Fibroblast of villous mesenchyme (primary cell): ENCODE measurements around the gene TPM2. TPM values are rescaled to one million over a fixed set of nuclear protein-coding genes. Genes with fewer than 3 reads are reported as not detected.

Experiments used
- DNase-seq: peaks from one replicate; pipeline ENCODE4 v3.0.0-alpha.2; 2010; ENCODE audit warnings: low read depth
- H3K4me3 ChIP-seq: 2 replicates; pipeline ENCODE4 v1.5.1; 2011; ENCODE audit warnings: low read depth, mild to moderate bottlenecking, low read length
- total RNA-seq: library from RNA; depleted of rRNA; stranded (reverse); fragments of >200 nt; gene quantifications from 2 replicates; pipeline ENCODE4 v1.2.3, GENCODE V29; 2012
- TF ChIP-seq, protein P1 (sequence below): IDR thresholded peaks from 2 replicates; pipeline ENCODE4 v1.5.1; 2012; ENCODE audit warnings: low read depth, mild to moderate bottlenecking, low read length; ENCODE audit not compliant: insufficient read depth

TPM2 gene
- total RNA-seq, 1 donor: 1,893 TPM

DNA sequence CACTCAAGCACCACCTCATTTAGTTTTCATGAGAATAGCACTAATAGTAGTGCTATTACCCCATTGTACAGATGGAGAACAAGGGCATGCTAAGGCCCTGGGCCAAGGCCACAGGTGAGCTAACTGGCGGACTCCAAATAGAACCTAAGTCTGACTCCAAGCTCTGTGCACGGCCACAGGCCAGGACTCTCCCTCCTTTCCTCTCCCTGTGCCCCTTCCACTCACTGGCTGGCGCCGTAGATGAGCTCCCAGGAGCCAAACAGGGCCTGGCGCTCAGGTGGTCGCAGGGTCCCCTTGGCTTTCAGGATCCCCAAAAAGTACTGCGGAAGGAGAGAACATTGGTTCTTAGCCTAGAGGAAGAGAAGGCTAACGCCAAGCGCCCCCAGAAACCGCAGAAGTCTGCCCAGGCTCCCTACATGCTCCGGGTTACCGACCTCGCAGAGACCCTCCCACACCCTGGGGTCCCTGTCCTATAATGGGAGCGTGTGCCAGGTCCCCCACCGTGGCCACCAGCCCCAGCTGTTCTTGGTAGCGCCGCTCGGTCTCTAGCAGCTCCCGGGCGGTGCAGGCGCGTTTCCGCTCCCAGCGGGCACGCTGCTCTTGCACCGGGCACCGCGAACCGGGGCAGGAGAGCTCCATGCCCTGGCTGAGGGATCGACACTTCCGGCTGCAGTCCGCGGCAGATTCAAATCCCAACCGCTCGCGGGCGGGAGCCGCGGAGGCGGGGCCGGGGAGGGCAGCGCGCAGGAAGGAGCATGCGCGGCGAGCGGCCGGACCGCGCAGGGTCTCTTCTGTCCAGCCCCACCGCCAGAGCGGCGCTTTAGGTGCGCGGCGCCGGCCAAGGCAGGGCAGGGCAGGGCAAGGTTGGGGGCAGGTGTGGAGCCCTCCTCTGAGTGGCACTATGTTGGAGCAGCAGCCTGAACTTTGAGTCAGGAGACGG is 24.9 kb downstream of the TPM2 start, which contains the start of gene ARHGEF39:
Gene ARHGEF39, minus strand, starts transcription at position 665 of the 940 bp plus-strand sequence. Its CDS starts 26 bp downstream, at position 639.
- H3K4me3 ChIP-seq: peak within 1 kb of the TSS; percentile 68
- TF ChIP-seq, protein P1, sequence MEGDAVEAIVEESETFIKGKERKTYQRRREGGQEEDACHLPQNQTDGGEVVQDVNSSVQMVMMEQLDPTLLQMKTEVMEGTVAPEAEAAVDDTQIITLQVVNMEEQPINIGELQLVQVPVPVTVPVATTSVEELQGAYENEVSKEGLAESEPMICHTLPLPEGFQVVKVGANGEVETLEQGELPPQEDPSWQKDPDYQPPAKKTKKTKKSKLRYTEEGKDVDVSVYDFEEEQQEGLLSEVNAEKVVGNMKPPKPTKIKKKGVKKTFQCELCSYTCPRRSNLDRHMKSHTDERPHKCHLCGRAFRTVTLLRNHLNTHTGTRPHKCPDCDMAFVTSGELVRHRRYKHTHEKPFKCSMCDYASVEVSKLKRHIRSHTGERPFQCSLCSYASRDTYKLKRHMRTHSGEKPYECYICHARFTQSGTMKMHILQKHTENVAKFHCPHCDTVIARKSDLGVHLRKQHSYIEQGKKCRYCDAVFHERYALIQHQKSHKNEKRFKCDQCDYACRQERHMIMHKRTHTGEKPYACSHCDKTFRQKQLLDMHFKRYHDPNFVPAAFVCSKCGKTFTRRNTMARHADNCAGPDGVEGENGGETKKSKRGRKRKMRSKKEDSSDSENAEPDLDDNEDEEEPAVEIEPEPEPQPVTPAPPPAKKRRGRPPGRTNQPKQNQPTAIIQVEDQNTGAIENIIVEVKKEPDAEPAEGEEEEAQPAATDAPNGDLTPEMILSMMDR: peak; percentile 21
- peak; percentile 79 for DNase-seq

DNA sequence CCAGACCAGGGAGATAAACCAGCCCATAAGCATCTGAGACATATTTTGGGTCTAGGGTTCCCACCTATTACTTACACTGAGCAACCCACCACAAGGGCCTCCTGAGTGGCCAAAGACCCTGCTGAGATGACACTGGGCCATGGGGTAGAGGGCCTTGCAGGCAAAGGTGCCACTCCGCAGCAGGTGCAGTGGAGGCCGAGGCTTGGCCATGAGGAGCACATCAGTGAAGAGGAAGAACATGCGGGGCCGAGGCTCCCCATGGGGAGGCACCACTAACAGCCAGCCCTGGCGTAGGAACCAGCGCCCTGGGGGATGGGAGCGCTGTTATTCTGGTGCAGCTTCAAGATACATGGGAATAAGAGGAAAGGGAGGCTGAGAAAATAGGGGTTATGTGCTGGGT is 27.3 kb downstream of the TPM2 start:
- no peak for DNase-seq
- H3K4me3 ChIP-seq: no peak overlapping the region
- TF ChIP-seq, protein P1: no peak

DNA sequence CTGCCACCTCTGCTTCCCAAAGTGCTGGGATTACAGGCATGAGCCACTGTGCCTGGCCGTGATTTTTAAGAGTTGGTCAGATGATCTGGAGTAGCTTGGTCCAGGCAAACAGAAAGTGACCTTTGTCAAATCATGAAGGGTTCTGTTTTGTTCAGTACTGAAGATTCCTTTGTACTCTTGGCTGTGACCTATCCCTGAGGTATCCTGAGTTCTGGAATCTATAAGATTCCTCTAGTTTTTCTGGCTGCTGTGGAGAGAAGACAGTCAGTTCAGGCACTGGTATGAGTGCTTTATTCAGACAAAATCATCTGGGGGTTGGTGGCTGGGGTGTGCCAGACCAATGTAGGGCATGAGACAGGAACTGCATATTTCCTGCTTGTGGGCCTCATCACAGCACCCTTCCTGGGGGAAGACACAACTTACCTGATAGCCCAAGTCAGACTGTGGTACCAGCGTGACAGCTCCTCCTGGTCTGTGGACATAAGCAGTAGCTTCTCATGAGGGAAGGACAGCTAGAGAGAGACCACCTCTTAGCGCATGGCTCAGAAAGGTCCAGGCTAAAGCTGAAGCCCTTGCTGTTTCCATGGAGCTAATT is 27.9 kb downstream of the TPM2 start:
- TF ChIP-seq, protein P1: no peak
- H3K4me3 ChIP-seq: no peak overlapping the region
- no peak for DNase-seq

DNA sequence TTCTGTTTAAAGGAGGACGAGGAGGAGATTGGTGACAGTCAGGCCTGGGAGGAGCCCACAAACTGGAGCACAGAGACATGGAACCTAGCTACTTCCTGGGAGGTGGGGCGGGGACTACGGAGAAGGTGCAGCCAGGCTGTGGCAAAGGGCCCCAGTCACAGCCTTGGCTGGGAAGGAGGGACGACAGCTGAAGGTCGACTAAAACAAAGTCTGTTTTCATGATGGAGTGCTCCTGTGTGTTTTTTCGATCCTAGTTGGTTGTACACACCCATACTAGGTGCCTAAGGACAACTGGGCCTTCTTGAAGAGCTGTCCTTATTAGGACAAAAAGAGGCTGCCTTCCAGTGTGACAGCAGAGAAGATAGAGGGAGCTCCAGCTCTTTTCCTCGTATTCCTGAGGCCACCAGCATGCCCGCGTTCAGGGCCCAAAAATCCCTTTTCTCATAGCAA is 28.7 kb downstream of the TPM2 start:
- peak; percentile 65 for DNase-seq
- H3K4me3 ChIP-seq: no peak overlapping the region
- TF ChIP-seq, protein P1: peak; percentile 65

DNA sequence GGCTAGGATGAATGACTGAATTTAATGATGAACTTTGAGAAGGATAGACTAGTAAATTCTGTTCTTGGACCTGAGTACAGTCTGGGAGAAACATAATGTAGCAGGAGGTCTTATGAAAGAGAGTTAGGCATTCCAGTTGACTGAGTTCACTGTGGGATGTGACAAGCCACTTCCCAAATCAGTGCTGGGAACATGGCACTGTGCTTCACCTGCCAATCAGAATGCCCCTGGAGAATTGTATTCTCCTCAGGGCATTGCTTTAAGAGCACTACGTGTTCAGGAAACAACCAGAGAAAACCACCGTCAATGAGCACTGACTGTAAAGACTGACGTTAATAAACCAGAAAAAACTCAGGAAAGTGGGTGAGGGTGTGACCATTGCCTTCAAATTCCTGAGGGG is 30.4 kb downstream of the TPM2 start:
- TF ChIP-seq, protein P1: no peak
- peak; percentile 56 for DNase-seq
- peak overlapping the region; percentile 86 for H3K4me3 ChIP-seq

DNA sequence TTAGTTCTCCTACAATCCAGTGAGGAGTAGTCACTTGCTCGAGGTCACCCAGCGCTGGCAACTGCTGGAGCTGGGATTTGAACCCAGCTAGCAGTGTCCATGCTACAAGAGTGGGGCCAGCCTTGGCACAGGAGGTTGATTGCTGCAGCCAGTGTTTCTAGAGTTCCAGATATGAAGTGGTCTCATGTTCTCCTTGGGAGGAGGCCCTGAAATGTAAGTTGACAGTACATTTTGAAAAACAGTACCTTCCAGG is 30.8 kb downstream of the TPM2 start:
- DNase-seq: peak; percentile 57
- H3K4me3 ChIP-seq: peak overlapping the region; percentile 86
- TF ChIP-seq, protein P1: no peak
